Type B pancreatic cell (in vitro differentiated cells): ENCODE data around the gene UTP25. TPM values are rescaled to one million over a fixed set of nuclear protein-coding genes. Genes with fewer than 3 reads are reported as not detected.
A peak's percentile ranks its signal among the peaks of the same experiment; 100 is the strongest.

ENCODE experiments used
- DNase-seq: peaks from one replicate; pipeline ENCODE4 v3.0.0; 2021; ENCODE audit warnings: mixed read lengths; ENCODE audit not compliant: unreplicated experiment; ENCODE audit errors: extremely low spot score
- H3K27ac Mint-ChIP-seq: 2 replicates; pipeline ENCODE4 v1.8.0; 2021; ENCODE audit warnings: mild to moderate bottlenecking, mixed read lengths
- H3K27me3 Mint-ChIP-seq: 2 replicates; pipeline ENCODE4 v1.8.0; 2021; ENCODE audit warnings: mixed read lengths
- H3K36me3 Mint-ChIP-seq: 2 replicates; pipeline ENCODE4 v1.8.0; 2021; ENCODE audit warnings: mixed read lengths
- H3K4me1 Mint-ChIP-seq: one replicate; pipeline ENCODE4 v1.8.0; 2021; ENCODE audit warnings: mixed read lengths; ENCODE audit not compliant: unreplicated experiment
- H3K4me3 Mint-ChIP-seq: 2 replicates; pipeline ENCODE4 v1.8.0; 2021; ENCODE audit warnings: mild to moderate bottlenecking, mixed read lengths
- H3K9me3 Mint-ChIP-seq: 2 replicates; pipeline ENCODE4 v1.8.0; 2021; ENCODE audit warnings: mixed read lengths
- CTCF ChIP-seq: fragments of 200-600 bp; sonication (generic); conservative IDR thresholded peaks from 2 replicates; pipeline ENCODE4 v1.5.0; 2021; ENCODE audit warnings: antibody characterized with exemption, mild to moderate bottlenecking
- total RNA-seq: library from RNA; stranded (reverse); gene quantifications from 2 replicates; pipeline ENCODE4 v1.2.1, GENCODE V29; 2021; ENCODE audit warnings: low replicate concordance

The UTP25 gene
- total RNA-seq, 1 donor from 2014 or later, result 9.4 TPM

DNA sequence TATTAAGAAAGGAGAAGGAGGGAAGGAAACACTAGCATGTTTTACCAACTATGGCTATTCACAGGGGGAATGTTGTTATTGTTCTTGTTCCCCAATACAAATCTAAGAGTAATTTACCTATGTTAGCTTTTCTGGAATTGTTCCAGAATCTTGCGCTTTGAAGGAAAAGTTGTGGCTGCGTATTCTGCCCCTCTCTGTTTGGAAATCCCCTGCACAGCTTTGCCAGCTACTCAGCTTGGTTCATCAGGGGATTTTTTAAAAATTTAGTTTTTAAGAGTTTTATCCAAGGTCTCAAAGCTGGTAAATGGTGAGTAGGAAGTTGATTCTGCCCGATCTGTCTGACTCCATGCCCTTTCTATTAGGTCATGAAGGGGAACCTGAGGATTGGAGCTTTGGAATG, 12.3 kb upstream of the UTP25 start:
- TF ChIP-seq CTCF, result no peak
- Mint-ChIP-seq H3K9me3 (no peaks in the 10 kb centered on the region), H3K4me1 (peaks cover 7% of the 10 kb centered on the region), H3K4me3 (no peak overlapping the region), H3K27me3 (peaks cover 3% of the 10 kb centered on the region), H3K27ac (peak overlapping the region; percentile 92), H3K36me3 (no peaks in the 10 kb centered on the region)
- no peak for DNase-seq

GRCh38 chr1:209815931-209816341, 11.8 kb upstream of the UTP25 start:
- Mint-ChIP-seq H3K27me3 (peaks cover 7% of the 10 kb centered on the region), H3K4me3 (peak overlapping the region; percentile 38), H3K9me3 (no peaks in the 10 kb centered on the region), H3K4me1 (peaks cover 11% of the 10 kb centered on the region), H3K27ac (peak overlapping the region; percentile 92), H3K36me3 (no peaks in the 10 kb centered on the region)
- no peak for DNase-seq
- no peak for TF ChIP-seq CTCF

DNA sequence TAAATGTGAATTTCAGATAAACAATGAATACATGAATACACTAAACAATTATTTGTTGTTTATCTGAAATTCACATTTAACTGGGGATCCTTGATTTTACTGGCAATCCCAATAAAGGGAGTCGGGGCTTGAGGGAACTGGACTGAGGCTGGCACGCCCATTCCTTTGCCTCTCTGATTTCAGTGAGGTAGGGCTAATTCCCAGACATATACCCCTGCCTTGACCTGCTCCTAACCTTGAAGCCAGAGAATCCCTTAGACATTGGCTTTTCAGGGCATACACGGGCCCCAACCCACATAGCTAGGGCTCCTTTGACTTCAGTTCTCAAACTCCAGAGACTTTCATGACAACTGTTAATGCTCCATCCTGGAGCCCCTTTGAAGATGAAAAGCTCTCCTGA, 10.8 kb upstream of the UTP25 start:
- TF ChIP-seq CTCF, result no peak
- no peak overlapping the region for H3K27ac Mint-ChIP-seq
- H3K4me1 Mint-ChIP-seq, result peaks cover 14% of the 10 kb centered on the region
- H3K36me3 Mint-ChIP-seq, result no peaks in the 10 kb centered on the region
- DNase-seq, result no peak
- H3K27me3 Mint-ChIP-seq, result peaks cover 12% of the 10 kb centered on the region
- H3K4me3 Mint-ChIP-seq, result no peak overlapping the region
- no peaks in the 10 kb centered on the region for H3K9me3 Mint-ChIP-seq

DNA sequence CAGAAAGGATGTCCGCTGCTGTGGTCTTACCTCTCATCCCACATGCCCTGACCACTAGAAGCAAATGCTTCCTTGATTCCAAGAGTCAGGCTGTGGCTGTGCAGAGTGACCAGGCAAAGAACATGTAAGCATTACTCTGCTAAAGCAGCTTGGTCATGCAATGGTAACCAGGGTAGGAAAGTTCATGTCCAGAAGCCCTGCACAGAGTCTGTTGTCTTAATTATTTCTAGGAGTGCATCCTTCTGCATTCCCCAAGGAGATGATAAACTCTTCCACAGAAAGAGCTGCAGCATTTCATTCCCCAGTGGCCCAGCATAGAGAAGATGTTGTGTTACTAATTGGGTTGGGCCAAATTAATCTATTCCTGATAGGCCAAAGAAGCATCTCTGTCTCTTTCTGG, 10.1 kb upstream of the UTP25 start:
- Mint-ChIP-seq H3K27me3 (peaks cover 12% of the 10 kb centered on the region), H3K4me1 (peaks cover 15% of the 10 kb centered on the region), H3K4me3 (no peak overlapping the region), H3K9me3 (no peaks in the 10 kb centered on the region), H3K36me3 (no peaks in the 10 kb centered on the region), H3K27ac (peak overlapping the region; percentile 32)
- no peak for DNase-seq
- TF ChIP-seq CTCF, result no peak

- no peak for TF ChIP-seq CTCF
- Mint-ChIP-seq H3K4me3 (no peak overlapping the region), H3K4me1 (peaks cover 26% of the 10 kb centered on the region), H3K27me3 (peaks cover 15% of the 10 kb centered on the region), H3K27ac (no peak overlapping the region), H3K9me3 (no peaks in the 10 kb centered on the region), H3K36me3 (no peaks in the 10 kb centered on the region)
- no peak for DNase-seq
These were observed 8.7 kb upstream of the UTP25 start for GRCh38 chr1:209819058-209819457.

- no peak for TF ChIP-seq CTCF
- H3K27me3 Mint-ChIP-seq, result peaks cover 15% of the 10 kb centered on the region
These were observed 6.8 kb upstream of the UTP25 start for GRCh38 chr1:209820986-209821385.

More at GRCh38 chr1:209820986-209821385, 6.8 kb upstream of the UTP25 start:
- H3K9me3 Mint-ChIP-seq, result no peaks in the 10 kb centered on the region
- no peak for DNase-seq
- H3K4me1 Mint-ChIP-seq, result peaks cover 30% of the 10 kb centered on the region
- no peak overlapping the region for H3K27ac Mint-ChIP-seq
- H3K4me3 Mint-ChIP-seq, result no peak overlapping the region
- H3K36me3 Mint-ChIP-seq, result no peaks in the 10 kb centered on the region
